Lower leg skin (tissue), 4 donors: ENCODE measurements around the gene TPRG1L. TPM values are rescaled to one million over a fixed set of nuclear protein-coding genes. Genes with fewer than 3 reads are reported as not detected.

Source experiments
- DNase-seq, 2 donors: peaks; one replicate each; pipeline ENCODE4 v3.0.0-alpha.2; 2019; ENCODE audit warnings: low spot score in 2 of 2
- H3K4me3 ChIP-seq: fragments of 200-600 bp; sonication (generic); 2 replicates; pipeline ENCODE4 v1.5.1; 2017; ENCODE audit warnings: mild to moderate bottlenecking, low read depth; ENCODE audit not compliant: poor library complexity, severe bottlenecking
- POLR2A ChIP-seq, 2 donors: fragments of 450-650 bp; IDR thresholded peaks; one replicate each; pipeline ENCODE4 v1.6.1; 2016 to 2017; ENCODE audit warnings: antibody characterized with exemption in 2 of 2, mild to moderate bottlenecking in 1 of 2, moderate library complexity in 1 of 2
- WGBS, 2 donors: methylation state at CpG; one replicate each; pipeline ENCODE4 v1.1.5; 2018; 5-methylcytosine and 5-hydroxymethylcytosine counted together
- intact Hi-C: fragments of 100-400 bp; cut with DNase I; formaldehyde crosslinking; loops from one replicate; pipeline ENCODE4 v1.15.0; 2023; ENCODE audit warnings: low total_unique reads
- total RNA-seq, 4 donors: library from RNA; depleted of rRNA; stranded (reverse); fragments of >200 nt; gene quantifications; one replicate each; pipeline ENCODE4 v1.1.0, GENCODE V29; 2016
- TF ChIP-seq, protein P1 (sequence below), 3 donors: fragments of 450-650 bp; IDR thresholded peaks; one replicate each; pipeline ENCODE4 v1.5.1; 2016; ENCODE audit warnings: antibody characterized with exemption in 3 of 3, mild to moderate bottlenecking in 3 of 3, moderate library complexity in 2 of 3

Gene TPRG1L
- total RNA-seq, 4 donors from 2014 or later = 44.1 to 54.3 (median 52.2) TPM

DNA sequence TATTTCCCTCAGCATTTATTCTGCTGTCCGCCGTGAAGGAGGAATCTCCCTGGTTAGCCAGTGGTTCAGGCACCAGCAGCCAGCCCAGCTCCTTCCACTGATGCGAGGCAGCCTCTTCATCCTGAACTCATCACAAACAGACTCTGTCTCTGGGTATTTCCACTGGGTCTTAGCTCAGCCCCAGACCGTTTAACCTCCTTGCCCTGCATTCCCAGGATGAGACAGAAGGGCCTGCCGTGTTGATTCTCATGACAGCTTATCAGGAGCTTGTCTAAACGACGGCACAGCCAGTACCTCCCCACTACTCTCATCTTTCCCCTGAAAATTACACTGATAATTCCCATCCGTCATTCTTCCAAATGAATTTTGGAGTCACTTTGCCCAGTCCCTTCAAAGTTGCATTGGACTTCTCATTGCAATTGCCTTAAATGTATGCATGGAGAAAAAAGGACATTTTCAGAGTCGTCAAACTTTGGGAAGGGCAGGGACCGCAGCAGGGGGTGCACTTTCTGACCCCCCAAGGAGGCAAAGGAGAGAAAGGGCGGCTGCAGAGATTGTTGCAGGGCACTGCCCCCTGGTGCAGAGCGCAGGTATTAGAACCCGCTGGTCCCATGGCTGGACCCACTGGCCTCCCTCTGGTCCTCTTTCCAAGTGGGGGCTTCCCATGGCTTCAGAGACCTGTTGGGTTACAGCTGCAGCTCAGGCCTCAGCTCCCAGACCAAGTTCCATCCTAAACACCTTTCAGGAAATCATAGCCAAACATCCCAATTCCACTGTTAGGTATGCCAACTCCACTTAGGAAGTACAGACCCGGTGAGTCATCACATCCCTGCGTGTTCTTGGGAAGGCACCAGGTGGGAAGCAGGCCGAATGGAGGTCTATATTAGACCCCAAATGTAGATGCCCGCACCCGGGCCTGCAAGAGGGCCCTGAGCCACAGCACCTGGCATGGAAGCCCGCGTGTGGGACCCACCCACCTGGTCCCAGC, 9.8 kb upstream of the TPRG1L start:
- 64 to 67% methylated on average over 20 of the region's 20 CpGs for WGBS, 2 donors
- DNase-seq = no peak
- TF ChIP-seq POLR2A (IDR thresholded peaks at IDR 0.05) = no peak
- TF ChIP-seq, protein P1, sequence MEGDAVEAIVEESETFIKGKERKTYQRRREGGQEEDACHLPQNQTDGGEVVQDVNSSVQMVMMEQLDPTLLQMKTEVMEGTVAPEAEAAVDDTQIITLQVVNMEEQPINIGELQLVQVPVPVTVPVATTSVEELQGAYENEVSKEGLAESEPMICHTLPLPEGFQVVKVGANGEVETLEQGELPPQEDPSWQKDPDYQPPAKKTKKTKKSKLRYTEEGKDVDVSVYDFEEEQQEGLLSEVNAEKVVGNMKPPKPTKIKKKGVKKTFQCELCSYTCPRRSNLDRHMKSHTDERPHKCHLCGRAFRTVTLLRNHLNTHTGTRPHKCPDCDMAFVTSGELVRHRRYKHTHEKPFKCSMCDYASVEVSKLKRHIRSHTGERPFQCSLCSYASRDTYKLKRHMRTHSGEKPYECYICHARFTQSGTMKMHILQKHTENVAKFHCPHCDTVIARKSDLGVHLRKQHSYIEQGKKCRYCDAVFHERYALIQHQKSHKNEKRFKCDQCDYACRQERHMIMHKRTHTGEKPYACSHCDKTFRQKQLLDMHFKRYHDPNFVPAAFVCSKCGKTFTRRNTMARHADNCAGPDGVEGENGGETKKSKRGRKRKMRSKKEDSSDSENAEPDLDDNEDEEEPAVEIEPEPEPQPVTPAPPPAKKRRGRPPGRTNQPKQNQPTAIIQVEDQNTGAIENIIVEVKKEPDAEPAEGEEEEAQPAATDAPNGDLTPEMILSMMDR (IDR thresholded peaks at IDR 0.05) = no peak
- H3K4me3 ChIP-seq = no peak overlapping the region
- intact Hi-C loops = loop anchor here (5.0 kb wide), 1 partner anchor 163 kb away; the partner anchor contains the start of gene ARHGEF16

DNA sequence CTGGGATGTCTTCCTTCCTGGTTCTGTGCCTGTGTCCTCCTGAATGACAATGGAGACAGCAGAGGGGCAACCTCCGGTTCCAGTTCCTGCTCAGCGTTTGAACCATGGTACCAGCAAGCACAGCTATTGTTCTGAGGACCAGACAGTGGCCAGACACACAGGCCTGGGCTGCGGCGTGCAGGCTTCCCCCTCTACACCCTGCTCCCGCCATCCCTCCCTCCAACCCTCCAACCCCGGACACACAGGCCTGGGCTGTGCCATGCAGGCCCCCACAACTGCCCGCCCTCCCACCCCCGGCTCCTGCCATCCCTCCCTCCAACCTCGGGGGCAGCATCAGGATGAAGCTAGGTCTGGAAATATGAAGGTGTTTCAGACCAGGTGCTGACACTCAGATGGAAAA, 8.0 kb upstream of the TPRG1L start:
- 86 to 92% methylated on average over 7 to 9 of the region's 9 CpGs for WGBS, 2 donors
- intact Hi-C loops = loop anchor here (2.0 to 5.0 kb wide), 2 partner anchors 126 to 165 kb away; partner anchors contain the start of gene ARHGEF16
- no peak overlapping the region for H3K4me3 ChIP-seq
- no peak for DNase-seq
- TF ChIP-seq, protein P1 (IDR thresholded peaks at IDR 0.05) = no peak
- TF ChIP-seq POLR2A (IDR thresholded peaks at IDR 0.05) = no peak

DNA sequence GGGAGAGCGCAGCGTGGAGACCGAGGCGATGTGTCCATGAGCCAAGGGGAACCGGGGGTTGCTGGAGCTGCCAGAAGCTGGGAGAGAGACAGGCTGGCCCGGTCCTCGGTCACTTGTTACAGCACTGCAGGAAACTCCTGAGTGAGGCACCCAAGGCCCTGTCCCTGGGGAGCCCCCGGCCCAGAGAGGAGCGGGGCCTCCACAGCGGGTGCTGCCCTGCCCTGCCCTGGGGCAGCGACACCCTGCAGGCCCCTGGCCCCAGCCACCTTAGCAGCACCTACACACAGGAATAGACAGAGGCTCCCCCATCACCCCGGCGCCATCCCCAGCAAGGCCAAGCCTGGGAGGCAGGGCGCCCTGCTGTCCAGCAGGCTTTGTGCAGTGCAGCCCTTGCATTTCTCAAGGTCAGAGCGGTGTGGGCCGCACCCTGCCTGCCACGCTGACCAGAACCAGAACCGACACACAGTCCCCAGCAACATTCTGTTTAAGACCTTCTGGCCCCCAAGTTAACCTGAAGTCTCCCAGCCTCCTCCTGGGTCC, 6.9 kb upstream of the TPRG1L start:
- no peak overlapping the region for H3K4me3 ChIP-seq
- intact Hi-C loops = loop anchor here (2.0 to 5.0 kb wide), 2 partner anchors 127 to 166 kb away; partner anchors contain the start of gene ARHGEF16
- 86 to 88% methylated on average over 17 to 18 of the region's 18 CpGs for WGBS, 2 donors
- no peak for DNase-seq
- TF ChIP-seq, protein P1 (IDR thresholded peaks at IDR 0.05) = no peak
- TF ChIP-seq POLR2A (IDR thresholded peaks at IDR 0.05) = no peak

DNA sequence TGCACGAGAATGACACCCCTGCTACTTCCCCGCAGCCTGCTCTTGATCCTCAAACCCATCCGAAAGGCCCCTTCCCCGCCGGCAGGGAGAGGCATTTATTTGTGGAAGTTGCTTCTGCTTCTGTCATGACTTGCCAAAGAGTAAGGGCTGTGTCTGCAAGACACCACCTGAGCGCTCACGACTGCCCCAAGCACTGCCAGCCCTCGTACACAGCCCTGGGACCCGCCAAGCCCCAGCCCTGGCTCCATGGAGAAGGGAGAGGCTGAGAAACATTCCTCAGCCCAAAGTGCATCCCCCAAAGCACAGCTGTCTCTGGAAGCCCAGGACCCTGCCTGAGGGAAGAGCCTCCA, 6.3 kb upstream of the TPRG1L start:
- no peak overlapping the region for H3K4me3 ChIP-seq
- intact Hi-C loops = loop anchor here (5.0 kb wide), 1 partner anchor 166 kb away; the partner anchor contains the start of gene ARHGEF16
- DNase-seq = no peak
- 69% methylated on average over 9 of the region's 9 CpGs for WGBS, 2 donors
- TF ChIP-seq, protein P1 (IDR thresholded peaks at IDR 0.05) = no peak
- no peak for TF ChIP-seq POLR2A (IDR thresholded peaks at IDR 0.05)

DNA sequence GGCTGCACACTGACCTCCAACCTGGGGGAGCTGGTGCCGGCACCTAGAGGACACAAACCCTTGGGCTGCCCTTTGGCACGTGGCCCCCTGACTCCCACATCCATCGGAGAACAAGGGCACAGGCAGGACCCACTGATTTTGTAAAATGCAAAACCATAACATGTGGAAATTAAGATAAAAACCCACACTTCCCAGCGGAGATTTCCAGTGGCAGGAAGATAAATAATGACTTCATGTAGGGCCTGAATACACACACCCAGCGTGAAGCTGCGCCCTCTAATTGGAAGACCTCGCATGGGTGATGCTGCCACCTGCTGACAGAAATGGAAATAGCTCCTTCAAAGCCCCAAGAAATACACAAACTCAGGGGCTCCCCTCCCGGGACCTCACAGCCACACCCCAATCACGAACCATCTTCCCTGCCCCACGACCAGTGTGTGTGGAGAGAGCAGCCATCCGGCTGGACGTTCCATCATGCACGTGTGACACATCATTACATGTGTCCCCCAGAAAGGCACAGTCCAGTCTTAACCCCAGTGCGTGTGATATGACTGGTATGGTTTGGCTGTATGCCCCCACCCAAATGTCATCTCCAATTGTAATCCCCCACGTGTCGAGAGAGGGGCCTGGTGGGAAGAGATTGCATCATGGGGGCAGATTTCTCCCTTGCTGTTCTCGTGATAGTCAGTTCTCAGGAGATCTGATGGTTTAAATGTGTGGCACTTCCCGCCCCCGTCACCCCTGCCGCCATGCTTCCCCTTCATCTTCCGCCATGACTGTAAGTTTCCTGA, 5.7 kb upstream of the TPRG1L start:
- TF ChIP-seq POLR2A (IDR thresholded peaks at IDR 0.05) = no peak
- TF ChIP-seq, protein P1 (IDR thresholded peaks at IDR 0.05) = peak in 1 of 3 donors; percentile 86
- intact Hi-C loops = loop anchor here (5.0 kb wide), 1 partner anchor 167 kb away; the partner anchor contains the start of gene ARHGEF16
- WGBS, 2 donors = 17 to 26% methylated on average over 21 of the region's 21 CpGs
- peak; percentile 81 to 93 for DNase-seq
- no peak overlapping the region for H3K4me3 ChIP-seq
